ENCODE measurements around the gene PTGDR2.

DNA sequence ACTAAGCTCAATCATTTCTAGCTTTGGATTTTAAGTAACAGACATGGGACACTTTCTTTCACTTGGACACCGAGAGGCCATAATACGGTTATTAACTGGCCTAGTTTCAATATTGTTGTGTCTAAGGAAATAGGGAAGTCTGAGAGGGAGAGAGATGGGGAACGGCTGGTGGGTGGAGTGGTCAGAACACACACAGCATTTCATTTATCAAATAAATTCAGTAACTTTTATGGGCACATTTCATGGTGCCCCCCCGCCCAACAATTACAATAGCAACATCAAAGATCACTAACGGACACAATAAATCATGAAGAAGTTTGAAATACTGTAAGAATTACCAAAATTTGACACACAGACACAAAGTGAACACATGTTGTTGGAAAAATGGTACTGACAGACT is 39.9 kb upstream of the PTGDR2 start:
- TF ChIP-seq EZH2 (IDR thresholded peaks at IDR 0.05; ENCODE audit: borderline replicate concordance): no peak
- TF ChIP-seq, protein P1, sequence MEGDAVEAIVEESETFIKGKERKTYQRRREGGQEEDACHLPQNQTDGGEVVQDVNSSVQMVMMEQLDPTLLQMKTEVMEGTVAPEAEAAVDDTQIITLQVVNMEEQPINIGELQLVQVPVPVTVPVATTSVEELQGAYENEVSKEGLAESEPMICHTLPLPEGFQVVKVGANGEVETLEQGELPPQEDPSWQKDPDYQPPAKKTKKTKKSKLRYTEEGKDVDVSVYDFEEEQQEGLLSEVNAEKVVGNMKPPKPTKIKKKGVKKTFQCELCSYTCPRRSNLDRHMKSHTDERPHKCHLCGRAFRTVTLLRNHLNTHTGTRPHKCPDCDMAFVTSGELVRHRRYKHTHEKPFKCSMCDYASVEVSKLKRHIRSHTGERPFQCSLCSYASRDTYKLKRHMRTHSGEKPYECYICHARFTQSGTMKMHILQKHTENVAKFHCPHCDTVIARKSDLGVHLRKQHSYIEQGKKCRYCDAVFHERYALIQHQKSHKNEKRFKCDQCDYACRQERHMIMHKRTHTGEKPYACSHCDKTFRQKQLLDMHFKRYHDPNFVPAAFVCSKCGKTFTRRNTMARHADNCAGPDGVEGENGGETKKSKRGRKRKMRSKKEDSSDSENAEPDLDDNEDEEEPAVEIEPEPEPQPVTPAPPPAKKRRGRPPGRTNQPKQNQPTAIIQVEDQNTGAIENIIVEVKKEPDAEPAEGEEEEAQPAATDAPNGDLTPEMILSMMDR (IDR thresholded peaks at IDR 0.05; ENCODE audit: poor library complexity): no peak
- no peak for TF ChIP-seq EZH2phosphoT487 (IDR thresholded peaks at IDR 0.05; ENCODE audit: low read depth, severe bottlenecking, unreplicated experiment)
